HEK293 (cell line): ENCODE data around the gene INSL3.

Source experiments
- CTCF ChIA-PET: fragments of 350-600 bp; formaldehyde crosslinking; extraction: SDS; loops from one replicate; lab custom pipeline; 2021; ENCODE audit warnings: antibody characterized with exemption; lab: Yijun Ruan, JAX
- POLR2A ChIA-PET: fragments of 300-600 bp; formaldehyde crosslinking; extraction: SDS; loops from one replicate; lab custom pipeline; 2020; ENCODE audit warnings: antibody characterized with exemption, inconsistent platforms; lab: Yijun Ruan, JAX
- H3K27ac ChIP-seq: fragments of 200-500 bp; sonication (Bioruptor generic); 2 replicates; pipeline ENCODE4 v1.5.1; 2014; ENCODE audit warnings: low read depth, low read length, control low read depth, inconsistent platforms; ENCODE audit errors: extremely low read depth
- H3K36me3 ChIP-seq, 2 experiments: fragments of 200-500 bp in 1 of 2; sonication (Bioruptor generic) in 1 of 2; 1 replicate in 1 of 2; 2 replicates in 1 of 2; pipeline ENCODE4 v1.5.1; 2014 to 2017; ENCODE audit warnings: inconsistent platforms in 2 of 2, low read length in 2 of 2; ENCODE audit not compliant: control insufficient read depth in 2 of 2, insufficient read depth in 1 of 2
- H3K4me1 ChIP-seq: fragments of 200-500 bp; sonication (Bioruptor generic); 2 replicates; pipeline ENCODE4 v1.5.1; 2014; ENCODE audit warnings: mild to moderate bottlenecking, low read length, inconsistent platforms; ENCODE audit not compliant: control insufficient read depth, insufficient read depth
- H3K4me3 ChIP-seq: 2 replicates; pipeline ENCODE4 v1.5.1; 2011; ENCODE audit warnings: low read depth, mild to moderate bottlenecking, control low read depth, low read length, moderate library complexity
- H3K9me3 ChIP-seq: fragments of 200-500 bp; sonication (Bioruptor generic); 2 replicates; pipeline ENCODE4 v1.5.1; 2014; ENCODE audit warnings: low read depth, low read length, inconsistent platforms; ENCODE audit not compliant: control insufficient read depth, insufficient read depth
- CTCF ChIP-seq: fragments of 450-650 bp; formaldehyde crosslinking; IDR thresholded peaks from 2 replicates; pipeline ENCODE4 v1.5.1; 2016; ENCODE audit warnings: missing biosample characterization, missing genetic modification characterization
- ELK4 ChIP-seq: IDR thresholded peaks from 2 replicates; pipeline ENCODE4 v1.6.1; 2011; ENCODE audit warnings: mild to moderate bottlenecking, low read depth, low read length, borderline replicate concordance
- KLF17 ChIP-seq: fragments of 450-650 bp; formaldehyde crosslinking; IDR thresholded peaks from 2 replicates; pipeline ENCODE4 v1.5.1; 2016; ENCODE audit warnings: missing biosample characterization, missing genetic modification characterization
- KLF8 ChIP-seq: fragments of 450-650 bp; formaldehyde crosslinking; IDR thresholded peaks from 2 replicates; pipeline ENCODE4 v1.5.1; 2016; ENCODE audit warnings: missing biosample characterization, missing genetic modification characterization
- SP3 ChIP-seq: fragments of 450-650 bp; formaldehyde crosslinking; IDR thresholded peaks from 2 replicates; pipeline ENCODE4 v1.5.1; 2016; ENCODE audit warnings: missing biosample characterization, missing genetic modification characterization
- YY1 ChIP-seq: fragments of 450-650 bp; formaldehyde crosslinking; IDR thresholded peaks from 2 replicates; pipeline ENCODE4 v1.5.1; 2018; ENCODE audit warnings: missing biosample characterization, missing genetic modification characterization
- ZBTB26 ChIP-seq: fragments of 450-650 bp; formaldehyde crosslinking; optimal IDR thresholded peaks from 2 replicates; pipeline ENCODE3; 2016; ENCODE audit warnings: missing biosample characterization, mild to moderate bottlenecking, missing genetic modification characterization
- ZEB2 ChIP-seq: fragments of 450-650 bp; formaldehyde crosslinking; IDR thresholded peaks from 2 replicates; pipeline ENCODE4 v1.5.1; 2016; ENCODE audit warnings: missing biosample characterization, missing genetic modification characterization
- ZNF140 ChIP-seq: fragments of 450-650 bp; formaldehyde crosslinking; IDR thresholded peaks from 2 replicates; pipeline ENCODE4 v1.5.1; 2016; ENCODE audit warnings: missing biosample characterization, missing genetic modification characterization
- ZNF18 ChIP-seq: fragments of 450-650 bp; formaldehyde crosslinking; IDR thresholded peaks from 2 replicates; pipeline ENCODE4 v1.5.1; 2016; ENCODE audit warnings: missing biosample characterization, missing genetic modification characterization
- ZNF311 ChIP-seq: fragments of 450-650 bp; formaldehyde crosslinking; IDR thresholded peaks from 2 replicates; pipeline ENCODE4 v1.5.1; 2017; ENCODE audit warnings: missing biosample characterization, missing genetic modification characterization, borderline replicate concordance
- ZNF350 ChIP-seq: fragments of 450-650 bp; formaldehyde crosslinking; IDR thresholded peaks from 2 replicates; pipeline ENCODE4 v1.5.0; 2017; ENCODE audit warnings: missing biosample characterization, mild to moderate bottlenecking, missing genetic modification characterization
- ZNF629 ChIP-seq: fragments of 450-650 bp; formaldehyde crosslinking; IDR thresholded peaks from 2 replicates; pipeline ENCODE4 v1.5.1; 2017; ENCODE audit warnings: missing biosample characterization, missing genetic modification characterization
- ZNF660 ChIP-seq: fragments of 450-650 bp; IDR thresholded peaks from 2 replicates; pipeline ENCODE4 v1.5.1; 2018; ENCODE audit warnings: missing biosample characterization, mild to moderate bottlenecking, missing genetic modification characterization
- ZNF76 ChIP-seq: fragments of 450-650 bp; formaldehyde crosslinking; IDR thresholded peaks from 2 replicates; pipeline ENCODE4; 2016; ENCODE audit warnings: low read depth, missing biosample characterization, missing genetic modification characterization, borderline replicate concordance
- ZSCAN16 ChIP-seq: fragments of 450-650 bp; formaldehyde crosslinking; IDR thresholded peaks from 2 replicates; pipeline ENCODE4 v1.5.1; 2016; ENCODE audit warnings: missing biosample characterization, missing genetic modification characterization
- ZSCAN30 ChIP-seq: fragments of 450-650 bp; IDR thresholded peaks from 2 replicates; pipeline ENCODE4 v1.5.1; 2018; ENCODE audit warnings: missing biosample characterization, mild to moderate bottlenecking, missing genetic modification characterization, moderate library complexity

INSL3 gene

GRCh38 chr19:17855280-17856152 is 34.2 kb upstream of the INSL3 start (continued):
- TF ChIP-seq KLF17 (tag by site-specific recombination) = 0 out of 2 replicates have a peak, but pooled peaks have one; percentile 47
- TF ChIP-seq ZNF660 = 0 out of 2 replicates have a peak, but pooled peaks have one; percentile 38
- peak; percentile 34; the same call in 1 of the 2 replicates for TF ChIP-seq SP3 (tag by site-specific recombination)
- TF ChIP-seq ZBTB26 (tag by site-specific recombination) = peak; percentile 6
- TF ChIP-seq ZEB2 (tag by site-specific recombination) = peak; percentile 78
- TF ChIP-seq ZNF629 (tag by site-specific recombination) = peak; percentile 24; the same call in 1 of the 2 replicates
- TF ChIP-seq CTCF (tag by site-specific recombination) = peak; percentile 97
- TF ChIP-seq KLF8 (tag by site-specific recombination) = peak; percentile 46; the same call in 1 of the 2 replicates
- 0 out of 2 replicates have a peak, but pooled peaks have one; percentile 23 for TF ChIP-seq ZNF76 (tag by site-specific recombination)
- TF ChIP-seq YY1 (tag by site-specific recombination) = 0 out of 2 replicates have a peak, but pooled peaks have one; percentile 27

- no peak overlapping the region for H3K27ac ChIP-seq
- H3K9me3 ChIP-seq = no peaks in the 10 kb centered on the region
- no peak overlapping the region for H3K4me3 ChIP-seq
- TF ChIP-seq ZSCAN16 (tag by site-specific recombination) = no peak
- TF ChIP-seq ELK4 = no peak
- TF ChIP-seq ZNF140 (tag by site-specific recombination) = no peak
- TF ChIP-seq ZSCAN30 (tag by site-specific recombination) = no peak
- no peak for TF ChIP-seq ZEB2 (tag by site-specific recombination)
- no peak for TF ChIP-seq ZNF350
- TF ChIP-seq ZNF18 (tag by site-specific recombination) = no peak
- TF ChIP-seq ZNF311 (tag by site-specific recombination) = no peak
- TF ChIP-seq, all 188 proteins: peak for 0
- H3K36me3 ChIP-seq = no peaks in the 10 kb centered on the region
- H3K4me1 ChIP-seq = 0 out of 2 replicates have a peak, but pooled peaks cover under 1% of the 10 kb centered on the region
- ChIA-PET POLR2A (interaction anchor here (0.7 to 0.8 kb wide), 2 partner anchors 30 to 117 kb away, joined by 4 to 11 read pairs; no protein-coding TSS in a partner anchor), CTCF (interaction anchor here (0.6 to 2.2 kb wide), 8 partner anchors 69 to 594 kb away, joined by 3 to 5 read pairs (median 4); no protein-coding TSS in a partner anchor)
Observed at GRCh38 chr19:17854061-17854460, 32.7 kb upstream of the INSL3 start.
